NCI-H774 (cell line): ENCODE measurements around the gene ABCG4.

Experiments
- DNase-seq: peaks from one replicate; lab custom pipeline; 2025; lab: John Stamatoyannopoulos, UW

Gene ABCG4

DNA sequence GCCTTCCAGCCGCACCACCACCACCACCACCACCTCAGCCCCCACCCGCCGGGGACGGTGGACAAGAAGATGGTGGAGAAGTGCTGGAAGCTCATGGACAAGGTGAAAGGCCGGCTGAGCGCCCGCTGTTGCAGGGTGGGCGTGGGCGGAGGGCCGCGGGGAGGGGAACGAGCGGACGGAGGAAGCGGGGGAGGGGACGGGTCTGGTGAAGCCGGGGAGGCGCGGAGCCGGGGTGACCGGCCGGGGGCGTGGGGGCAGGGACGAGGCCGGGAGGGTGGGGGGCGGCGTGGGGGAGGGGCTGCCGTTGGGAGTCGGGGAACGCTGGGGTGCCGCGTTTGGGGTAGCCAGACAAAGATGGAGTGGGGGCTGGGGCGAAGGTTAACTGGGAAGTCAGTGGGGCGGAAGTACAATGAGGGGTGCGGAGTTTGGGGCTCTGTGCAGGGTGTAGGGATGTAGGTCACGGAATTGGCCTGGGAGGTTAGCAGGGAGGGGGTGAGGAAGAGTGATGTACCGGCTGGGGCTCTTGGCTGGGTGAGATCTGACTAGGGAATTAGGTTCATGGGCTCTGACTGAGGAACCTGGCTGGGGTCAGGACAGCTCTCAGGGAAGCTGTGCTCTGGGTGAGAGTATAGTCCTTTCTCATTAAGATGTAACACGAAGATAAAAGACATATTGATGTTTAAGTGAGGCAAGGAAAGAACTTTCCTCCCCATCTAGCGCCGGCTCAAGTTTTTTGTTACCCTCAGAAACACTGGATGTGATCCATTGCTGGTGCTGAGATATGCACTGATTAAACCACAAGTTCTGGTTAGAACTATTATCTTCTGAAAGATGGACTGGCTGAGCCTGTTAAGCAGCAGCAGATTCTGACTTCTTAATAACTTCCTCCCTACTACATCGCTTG lies 57.9 kb downstream of the ABCG4 start:
- no peak for DNase-seq

DNA sequence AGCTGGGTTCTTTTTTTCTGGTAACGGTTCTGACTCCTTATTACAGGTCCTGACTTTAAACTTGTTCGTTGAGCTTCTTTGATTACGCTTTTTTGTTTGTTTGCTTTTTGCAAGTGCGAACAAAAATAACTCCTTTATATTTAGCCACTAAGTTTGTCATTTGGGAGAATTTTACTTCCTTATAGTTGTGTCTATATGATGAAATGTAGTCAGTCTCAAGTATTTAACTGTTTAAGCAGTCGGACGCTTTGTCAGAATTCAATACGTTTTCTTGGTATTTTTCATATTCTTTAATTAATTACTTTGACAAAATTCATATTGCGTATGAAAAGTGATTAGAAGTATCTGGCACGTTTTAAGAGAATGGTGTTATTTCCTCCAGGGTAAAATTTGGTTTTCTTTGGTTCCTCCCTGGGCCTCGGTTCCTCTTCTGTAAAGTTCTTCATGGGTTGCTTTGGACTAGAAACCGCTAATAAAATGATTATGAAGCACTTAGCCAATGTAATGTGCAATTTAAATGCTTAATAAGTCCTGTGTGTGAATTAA lies 58.6 kb downstream of the ABCG4 start:
- DNase-seq, result no peak

DNA sequence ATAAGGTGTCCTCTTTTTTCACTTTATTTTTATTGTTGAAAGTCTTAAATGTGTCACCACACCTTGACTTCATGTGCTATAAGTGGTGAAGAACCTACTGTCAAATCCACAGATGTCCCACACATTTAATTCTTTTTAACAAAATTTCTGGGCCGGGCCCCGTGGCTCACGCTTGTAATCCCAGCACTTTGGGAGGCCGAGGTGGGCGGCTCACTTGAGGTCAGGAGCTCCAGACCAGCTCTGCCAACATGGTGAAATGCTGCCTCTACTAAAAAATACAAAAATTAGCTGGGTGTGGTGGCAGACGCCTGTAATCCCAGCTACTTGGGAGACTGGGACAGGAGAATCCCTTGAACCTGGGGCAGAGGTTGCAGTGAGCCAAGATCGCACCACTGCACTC lies 60.3 kb downstream of the ABCG4 start:
- no peak for DNase-seq

DNA sequence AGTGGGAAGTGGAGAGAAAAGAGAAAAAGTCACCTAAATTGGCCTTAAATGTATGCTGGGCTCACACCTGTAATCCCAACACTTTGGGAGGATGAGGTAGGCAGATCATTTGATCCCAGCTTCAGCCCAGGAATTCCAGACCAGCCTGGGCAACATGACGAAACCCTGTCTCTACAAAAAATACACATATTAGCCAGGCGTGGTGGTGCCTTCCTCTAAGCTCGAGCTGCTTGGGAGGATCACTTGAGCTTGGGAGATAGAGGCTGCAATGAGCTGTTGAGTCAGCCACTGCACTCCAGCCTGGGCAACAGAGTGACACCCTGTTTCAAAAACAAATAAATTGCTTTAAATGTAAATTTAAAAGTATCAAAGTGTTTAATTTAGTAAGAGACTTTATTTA lies 61.2 kb downstream of the ABCG4 start:
- no peak for DNase-seq
